Measurements from ENCODE around the gene PDLIM5. TPM values are rescaled to one million over a fixed set of nuclear protein-coding genes. Genes with fewer than 3 reads are reported as not detected.

PDLIM5 gene
- total RNA-seq, 1 donor from 2014 or later, result 211 TPM

DNA sequence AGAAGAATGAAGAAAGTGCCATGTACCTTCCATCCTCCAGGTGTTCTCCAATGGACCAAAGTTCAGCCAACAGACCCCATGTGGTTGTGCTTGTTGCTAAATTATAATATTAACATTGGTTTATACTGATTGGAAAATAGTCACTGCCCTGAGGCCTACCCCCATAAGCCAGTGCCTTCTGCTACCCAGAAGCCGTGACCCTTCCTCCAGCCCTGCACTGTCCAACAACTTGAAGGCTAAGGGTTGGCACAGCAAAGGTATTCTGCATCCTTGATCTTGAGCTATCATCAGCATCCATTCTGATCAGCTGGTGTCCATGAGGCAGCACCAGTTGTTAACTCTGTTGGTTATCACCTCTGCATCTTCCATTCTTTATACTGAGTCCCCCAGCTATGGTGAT, 239.8 kb downstream of the PDLIM5 start:
- no peak for DNase-seq (ENCODE audit: low spot score)
- intact Hi-C loops (cut with DNase I), result no loop called here
- ATAC-seq, result no peak

DNA sequence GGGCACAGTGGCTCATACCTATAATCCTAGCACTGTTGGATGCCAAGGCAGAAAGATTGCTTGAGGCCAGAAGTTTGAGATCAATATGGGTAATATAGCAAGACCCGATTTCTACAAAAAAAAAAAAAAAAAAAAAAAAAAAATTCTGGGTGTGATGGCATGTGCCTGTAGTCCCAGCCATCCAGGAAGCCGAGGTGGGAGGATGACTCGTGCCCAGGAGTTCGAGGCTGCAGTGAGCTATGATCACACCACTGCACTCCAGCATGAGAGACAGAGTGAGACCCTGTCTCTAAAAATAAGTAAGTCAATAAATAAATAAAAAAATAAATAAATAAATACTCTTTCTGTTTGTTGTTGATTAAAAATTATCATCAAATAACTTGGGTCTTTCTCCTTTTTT, 243.6 kb downstream of the PDLIM5 start:
- intact Hi-C loops (cut with DNase I), result no loop called here
- DNase-seq (ENCODE audit: low spot score), result no peak
- ATAC-seq, result no peak

GRCh38 chr4:94698187-94698586, 246.4 kb downstream of the PDLIM5 start:
- ATAC-seq (no peak), DNase-seq (ENCODE audit: low spot score) (no peak)
- intact Hi-C loops (cut with DNase I), result no loop called here

- DNase-seq (ENCODE audit: low spot score), result no peak
- ATAC-seq, result no peak
- intact Hi-C loops (cut with DNase I), result no loop called here
These were observed 248.6 kb downstream of the PDLIM5 start for GRCh38 chr4:94700298-94700697.

- DNase-seq (ENCODE audit: low spot score) (no peak), ATAC-seq (peak; percentile 45)
- intact Hi-C loops (cut with DNase I), result no loop called here
These were observed 250.0 kb downstream of the PDLIM5 start for GRCh38 chr4:94701631-94702300.

GRCh38 chr4:94711635-94712034, 259.9 kb downstream of the PDLIM5 start:
- ATAC-seq (no peak), DNase-seq (ENCODE audit: low spot score) (no peak)
- intact Hi-C loops (cut with DNase I), result no loop called here

GRCh38 chr4:94714365-94715160, 262.8 kb downstream of the PDLIM5 start:
- intact Hi-C loops (cut with DNase I), result no loop called here
- ATAC-seq (no peak), DNase-seq (ENCODE audit: low spot score) (no peak)

DNA sequence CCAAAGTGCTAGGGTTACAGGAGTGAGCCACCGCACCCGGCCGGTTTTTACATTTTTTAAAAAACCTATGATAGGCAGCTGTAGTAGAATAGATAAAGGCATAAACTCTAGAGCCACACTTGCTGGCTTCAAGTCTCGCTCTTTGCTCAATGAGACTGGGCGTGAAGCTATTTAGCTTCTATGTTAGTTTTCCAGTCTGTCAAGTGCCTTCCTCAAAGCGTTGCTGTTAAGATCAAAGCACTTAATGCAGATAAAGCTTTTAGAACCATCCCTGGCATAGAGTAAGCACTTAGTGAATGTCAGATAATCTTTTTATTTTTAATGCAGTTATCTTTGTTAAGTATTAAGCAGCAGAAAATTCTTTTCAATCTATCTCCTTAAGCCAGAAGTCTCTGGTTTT, 264.0 kb downstream of the PDLIM5 start:
- DNase-seq (ENCODE audit: low spot score), result no peak
- intact Hi-C loops (cut with DNase I), result no loop called here
- ATAC-seq, result no peak

Other genes starting within 250 kb of the PDLIM5 start
- 23.9 TPM for gene SMARCAD1, start 244.1 kb upstream of the PDLIM5 start, total RNA-seq
- 4.7 TPM for gene HPGDS, start 109.1 kb upstream of the PDLIM5 start, total RNA-seq

Measured in sciatic nerve (tissue), 2 donors.